Esophagus squamous epithelium (tissue), 4 donors: Measurements from ENCODE around the gene MVK.

Experiments
- POLR2A ChIP-seq, 4 donors: fragments of 450-650 bp; IDR thresholded peaks; one replicate each; pipeline ENCODE4 v1.6.1; 2017; ENCODE audit warnings: antibody characterized with exemption in 4 of 4, mild to moderate bottlenecking in 4 of 4, moderate library complexity in 3 of 4
- TF ChIP-seq, protein P1 (sequence below), 6 experiments: fragments of 450-650 bp in 4 of 6; fragments of 200-600 bp in 2 of 6; sonication (generic) in 2 of 6; IDR thresholded peaks; one replicate each; pipeline ENCODE4 v1.5.1; 2016 to 2019; ENCODE audit warnings: antibody characterized with exemption in 6 of 6, mild to moderate bottlenecking in 4 of 6, moderate library complexity in 4 of 6

DNA sequence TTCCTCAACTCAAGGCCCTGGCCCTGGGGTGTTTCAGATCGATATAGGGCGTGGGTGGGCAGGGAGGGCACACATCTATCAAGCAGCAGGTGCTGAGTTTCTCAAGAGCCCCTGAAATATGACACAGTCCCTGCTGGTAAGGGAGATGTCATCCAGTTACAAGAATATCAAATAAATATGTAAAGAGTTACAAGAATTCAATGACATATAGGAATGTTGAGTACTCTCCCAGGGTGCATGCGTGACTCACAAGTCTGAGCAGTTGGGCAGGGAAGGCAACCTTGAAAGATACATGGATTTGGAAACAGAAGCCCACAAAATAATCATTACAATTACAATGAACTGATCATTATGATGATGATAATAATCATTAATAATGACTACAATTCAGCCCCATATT, 35.2 kb downstream of the MVK start:
- TF ChIP-seq, protein P1, sequence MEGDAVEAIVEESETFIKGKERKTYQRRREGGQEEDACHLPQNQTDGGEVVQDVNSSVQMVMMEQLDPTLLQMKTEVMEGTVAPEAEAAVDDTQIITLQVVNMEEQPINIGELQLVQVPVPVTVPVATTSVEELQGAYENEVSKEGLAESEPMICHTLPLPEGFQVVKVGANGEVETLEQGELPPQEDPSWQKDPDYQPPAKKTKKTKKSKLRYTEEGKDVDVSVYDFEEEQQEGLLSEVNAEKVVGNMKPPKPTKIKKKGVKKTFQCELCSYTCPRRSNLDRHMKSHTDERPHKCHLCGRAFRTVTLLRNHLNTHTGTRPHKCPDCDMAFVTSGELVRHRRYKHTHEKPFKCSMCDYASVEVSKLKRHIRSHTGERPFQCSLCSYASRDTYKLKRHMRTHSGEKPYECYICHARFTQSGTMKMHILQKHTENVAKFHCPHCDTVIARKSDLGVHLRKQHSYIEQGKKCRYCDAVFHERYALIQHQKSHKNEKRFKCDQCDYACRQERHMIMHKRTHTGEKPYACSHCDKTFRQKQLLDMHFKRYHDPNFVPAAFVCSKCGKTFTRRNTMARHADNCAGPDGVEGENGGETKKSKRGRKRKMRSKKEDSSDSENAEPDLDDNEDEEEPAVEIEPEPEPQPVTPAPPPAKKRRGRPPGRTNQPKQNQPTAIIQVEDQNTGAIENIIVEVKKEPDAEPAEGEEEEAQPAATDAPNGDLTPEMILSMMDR (IDR thresholded peaks at IDR 0.05) = no peak
- TF ChIP-seq POLR2A (IDR thresholded peaks at IDR 0.05) = no peak
